Muscle layer of colon (tissue), 2 donors: ENCODE measurements around the gene HAPLN3.
"Not testable (repeated sequence)": the region's sequence is repeated elsewhere in the genome, so short reads cannot be mapped to it uniquely, and the experiment has no call there.

Experiments used
- H3K27ac ChIP-seq: one replicate; pipeline ENCODE4 v1.7.0; 2013; ENCODE audit warnings: low read depth, mild to moderate bottlenecking, low read length, moderate library complexity
- H3K27me3 ChIP-seq, 2 donors: one replicate each; pipeline ENCODE4 v1.7.0; 2013; ENCODE audit warnings: low read length in 2 of 2, mild to moderate bottlenecking in 2 of 2; ENCODE audit not compliant: insufficient read depth in 2 of 2, control insufficient read depth in 1 of 2
- H3K36me3 ChIP-seq: one replicate; pipeline ENCODE4 v1.7.0; 2013; ENCODE audit warnings: mild to moderate bottlenecking, low read length; ENCODE audit not compliant: insufficient read depth
- H3K4me1 ChIP-seq: one replicate; pipeline ENCODE4 v1.7.0; 2013; ENCODE audit warnings: mild to moderate bottlenecking, low read length; ENCODE audit not compliant: insufficient read depth
- H3K4me3 ChIP-seq, 2 donors: one replicate each; pipeline ENCODE4 v1.7.0; 2013; ENCODE audit warnings: low read length in 2 of 2, low read depth in 1 of 2, mild to moderate bottlenecking in 1 of 2, moderate library complexity in 1 of 2
- H3K9ac ChIP-seq: one replicate; pipeline ENCODE4 v1.7.0; 2013; ENCODE audit warnings: low read length
- H3K9me3 ChIP-seq: one replicate; pipeline ENCODE4 v1.7.0; 2013; ENCODE audit warnings: mild to moderate bottlenecking, low read length
- donor health status: abdominal sarcoma.
- donor health status: Adenocarcinoma of cecum.

HAPLN3 gene, protein sequence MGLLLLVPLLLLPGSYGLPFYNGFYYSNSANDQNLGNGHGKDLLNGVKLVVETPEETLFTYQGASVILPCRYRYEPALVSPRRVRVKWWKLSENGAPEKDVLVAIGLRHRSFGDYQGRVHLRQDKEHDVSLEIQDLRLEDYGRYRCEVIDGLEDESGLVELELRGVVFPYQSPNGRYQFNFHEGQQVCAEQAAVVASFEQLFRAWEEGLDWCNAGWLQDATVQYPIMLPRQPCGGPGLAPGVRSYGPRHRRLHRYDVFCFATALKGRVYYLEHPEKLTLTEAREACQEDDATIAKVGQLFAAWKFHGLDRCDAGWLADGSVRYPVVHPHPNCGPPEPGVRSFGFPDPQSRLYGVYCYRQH

DNA sequence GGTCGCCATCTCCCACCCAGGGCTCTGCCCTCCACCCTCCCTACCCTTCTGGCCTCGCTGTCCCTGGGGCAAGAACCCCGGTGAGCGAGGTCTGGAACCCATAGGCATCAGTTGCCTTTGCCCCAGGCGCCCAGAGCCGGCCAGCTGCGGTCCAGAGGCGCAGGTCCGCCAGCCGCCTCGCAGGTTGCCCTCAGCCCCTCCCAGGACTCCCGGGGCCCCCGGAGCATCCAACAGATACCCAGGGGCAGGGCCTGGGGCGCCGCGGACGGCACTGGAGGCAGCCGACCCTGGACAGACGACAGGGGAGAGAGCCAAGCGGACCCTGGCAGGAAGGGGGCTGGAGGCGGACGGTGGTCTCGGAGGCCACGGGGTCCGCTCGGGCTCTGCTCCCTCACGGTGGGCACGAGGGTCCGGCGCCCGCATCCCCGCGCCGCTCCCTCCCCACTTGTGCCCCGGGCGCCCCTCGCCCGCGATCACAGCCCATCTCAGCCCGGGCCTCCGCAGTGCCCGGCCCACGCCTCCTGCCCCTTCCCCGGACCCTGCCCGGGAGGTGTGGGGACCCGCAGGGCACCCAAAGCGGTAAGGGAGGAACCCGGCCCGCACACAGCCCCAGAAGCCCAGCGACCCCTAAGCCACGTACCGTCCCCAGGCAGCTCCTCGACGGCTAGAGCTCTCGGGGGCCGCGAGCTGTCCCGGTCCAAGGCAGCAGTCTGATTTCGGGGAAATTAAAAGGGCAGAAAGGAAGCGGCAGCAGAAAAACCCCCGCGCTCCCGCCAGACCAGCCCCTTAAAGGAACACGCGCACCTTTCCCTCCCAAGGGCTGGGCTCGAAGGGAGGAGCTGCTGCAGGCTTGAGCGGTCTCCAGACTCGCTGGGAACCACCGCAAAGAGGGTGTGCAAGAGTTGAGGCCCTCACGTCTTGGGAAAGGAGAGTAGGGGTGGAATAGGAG lies at the start of gene HAPLN3:
Gene HAPLN3, minus strand, starts transcription at position 726 of the 949 bp plus-strand sequence. CDS start 8,246 bp downstream, outside the sequence.
- Histone ChIP-seq H3K9me3 (no peaks in the 10 kb centered on the region), H3K27ac (no peak within 1 kb of the TSS), H3K27me3 (peaks cover 0 to 39% of the 10 kb centered on the region in 2 donors), H3K9ac (no peak within 1 kb of the TSS), H3K36me3 (no peaks in the 10 kb centered on the region), H3K4me3 (peak within 1 kb of the TSS; percentile 23 to 26), H3K4me1 (peaks cover 26% of the 10 kb centered on the region)

DNA sequence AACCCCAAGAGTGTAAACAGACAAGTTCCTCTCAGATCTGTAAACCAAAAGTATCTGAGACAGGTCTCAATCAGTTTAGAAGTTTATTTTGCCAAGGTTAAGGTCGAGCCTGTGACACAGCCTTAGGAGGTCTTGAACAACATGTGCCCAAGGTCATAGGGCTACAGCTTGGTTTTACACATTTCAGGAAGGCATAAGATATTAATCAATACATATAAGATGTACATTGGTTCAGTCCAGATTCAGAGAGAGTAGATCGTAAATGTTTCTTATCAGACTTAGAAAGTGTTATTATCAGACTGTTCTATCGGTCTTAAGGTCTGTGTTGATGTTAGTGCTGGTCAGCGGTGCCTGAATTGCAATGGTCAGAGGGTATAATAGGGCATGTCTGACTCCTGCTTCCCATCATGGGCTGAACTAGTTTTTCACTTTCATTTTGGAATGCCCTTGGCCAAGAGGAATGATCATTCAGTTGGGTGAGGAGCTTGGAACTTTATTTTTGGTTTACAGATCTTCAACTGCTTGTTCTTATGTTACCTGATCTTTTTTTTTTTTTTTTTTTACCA lies 44.8 kb upstream of the HAPLN3 start:
- Histone ChIP-seq H3K4me3 (no peak overlapping the region), H3K4me1 (no peaks in the 10 kb centered on the region), H3K9ac (no peak overlapping the region), H3K27me3 (no peaks in the 10 kb centered on the region), H3K9me3 (no peaks in the 10 kb centered on the region), H3K27ac (no peak overlapping the region), H3K36me3 (no peaks in the 10 kb centered on the region)

DNA sequence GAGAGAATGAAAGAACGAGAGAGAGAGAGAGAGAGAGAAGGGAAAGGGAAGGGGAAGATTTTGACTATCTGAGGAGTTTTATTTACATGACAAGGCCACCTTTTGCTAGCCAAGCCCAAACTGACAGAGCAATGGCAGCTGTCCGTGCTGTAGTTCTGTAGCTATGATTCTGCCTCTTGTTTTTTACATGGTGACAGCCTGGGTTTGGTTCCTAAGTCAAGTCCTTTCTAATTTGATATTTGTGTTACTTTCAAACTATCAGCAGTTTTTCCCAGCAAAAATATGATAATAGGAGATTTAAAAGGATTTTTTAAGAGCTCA lies 44.1 kb upstream of the HAPLN3 start:
- Histone ChIP-seq H3K9me3 (no peaks in the 10 kb centered on the region), H3K4me1 (no peaks in the 10 kb centered on the region)

DNA sequence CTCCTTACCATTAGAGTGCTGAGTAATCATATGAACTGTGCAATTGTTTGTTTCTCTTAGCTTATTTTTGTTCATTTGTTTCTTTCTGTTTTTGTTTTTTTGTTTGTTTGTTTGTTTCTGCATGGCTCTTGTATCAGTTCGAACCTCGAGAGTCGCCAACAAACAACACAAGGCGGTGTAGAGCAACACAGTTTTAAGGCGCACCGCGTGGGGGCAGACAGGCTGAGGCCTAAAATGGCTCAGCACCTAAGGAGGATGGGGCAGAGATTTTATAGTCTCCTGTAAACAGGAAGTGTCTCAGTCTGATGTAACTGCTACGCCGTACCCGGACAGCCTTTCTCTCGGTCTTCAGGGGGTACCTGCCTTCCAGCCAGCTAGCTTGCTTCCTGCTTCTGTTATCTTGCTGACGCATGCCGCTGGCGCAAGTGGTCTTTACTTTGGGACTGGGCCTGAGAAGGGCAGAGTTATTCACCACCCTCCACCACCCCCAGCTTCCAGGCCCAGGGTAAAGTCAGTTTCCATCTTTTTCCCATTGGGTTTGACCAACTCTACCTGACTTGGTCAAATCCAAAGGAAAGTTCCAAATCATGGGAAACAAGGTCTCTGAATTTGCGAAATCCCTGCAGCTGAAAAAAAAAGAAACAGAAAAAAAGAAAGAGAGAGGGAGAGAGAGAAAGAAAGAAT lies 43.6 kb upstream of the HAPLN3 start:
- no peaks in the 10 kb centered on the region for H3K4me1 ChIP-seq
- H3K9ac ChIP-seq, result no peak overlapping the region
- no peaks in the 10 kb centered on the region for H3K27me3 ChIP-seq
- H3K9me3 ChIP-seq, result no peaks in the 10 kb centered on the region
- H3K4me3 ChIP-seq, result no peak overlapping the region
- H3K36me3 ChIP-seq, result no peaks in the 10 kb centered on the region
- no peak overlapping the region for H3K27ac ChIP-seq

More for the DNA sequence above, 44.1 kb upstream of the HAPLN3 start:
- Histone ChIP-seq H3K27ac (no peak overlapping the region), H3K36me3 (no peaks in the 10 kb centered on the region), H3K9ac (no peak overlapping the region), H3K4me3 (no peak overlapping the region), H3K27me3 (no peaks in the 10 kb centered on the region)

DNA sequence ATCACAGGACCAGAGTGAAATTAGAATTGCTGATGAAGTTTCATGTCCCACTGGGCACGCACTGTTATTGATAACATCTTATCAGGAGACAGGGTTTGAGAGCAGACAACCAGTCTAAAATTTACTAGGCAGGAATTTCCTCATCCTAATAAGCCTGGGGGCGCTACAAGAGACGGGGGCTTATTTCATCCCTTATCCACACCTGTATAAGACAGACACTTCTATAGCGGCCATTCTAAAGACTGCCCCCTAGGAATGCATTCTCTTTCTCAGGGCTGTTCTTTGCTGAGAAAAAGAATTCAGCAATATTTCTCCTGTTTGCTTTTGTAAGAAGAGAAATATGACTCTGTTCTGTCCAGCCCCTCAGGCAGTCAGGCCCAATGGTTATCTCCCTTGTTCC lies 39.1 kb upstream of the HAPLN3 start:
- not testable (repeated sequence) for H3K27me3 ChIP-seq, H3K9me3 ChIP-seq, H3K36me3 ChIP-seq, H3K4me3 ChIP-seq, H3K9ac ChIP-seq, H3K27ac ChIP-seq, H3K4me1 ChIP-seq

DNA sequence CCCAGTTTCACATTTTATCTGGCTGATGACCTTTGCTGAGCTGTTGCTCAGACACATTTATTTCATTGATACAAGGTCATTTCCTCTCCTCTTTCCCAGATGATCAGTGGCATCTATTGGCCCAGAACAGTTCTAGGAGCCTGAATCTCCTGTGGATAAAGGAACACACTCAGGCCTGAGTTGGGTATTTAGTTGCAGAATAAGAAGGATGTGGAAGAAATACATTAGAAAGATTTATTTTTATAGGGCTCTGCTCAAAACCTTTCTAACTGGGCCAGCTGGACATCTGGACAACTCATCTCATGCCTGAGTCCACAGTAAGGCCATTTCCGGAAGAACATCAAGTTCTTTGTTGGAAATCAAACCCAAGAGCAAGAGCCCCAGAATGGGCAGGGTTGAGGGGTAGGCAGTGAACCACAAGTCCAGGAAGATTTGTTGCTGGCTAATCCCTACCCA lies 37.6 kb upstream of the HAPLN3 start:
- Histone ChIP-seq H3K4me1 (peaks cover 3% of the 10 kb centered on the region), H3K4me3 (no peak overlapping the region), H3K9ac (no peak overlapping the region), H3K27me3 (no peaks in the 10 kb centered on the region), H3K36me3 (no peaks in the 10 kb centered on the region), H3K9me3 (no peaks in the 10 kb centered on the region), H3K27ac (no peak overlapping the region)

DNA sequence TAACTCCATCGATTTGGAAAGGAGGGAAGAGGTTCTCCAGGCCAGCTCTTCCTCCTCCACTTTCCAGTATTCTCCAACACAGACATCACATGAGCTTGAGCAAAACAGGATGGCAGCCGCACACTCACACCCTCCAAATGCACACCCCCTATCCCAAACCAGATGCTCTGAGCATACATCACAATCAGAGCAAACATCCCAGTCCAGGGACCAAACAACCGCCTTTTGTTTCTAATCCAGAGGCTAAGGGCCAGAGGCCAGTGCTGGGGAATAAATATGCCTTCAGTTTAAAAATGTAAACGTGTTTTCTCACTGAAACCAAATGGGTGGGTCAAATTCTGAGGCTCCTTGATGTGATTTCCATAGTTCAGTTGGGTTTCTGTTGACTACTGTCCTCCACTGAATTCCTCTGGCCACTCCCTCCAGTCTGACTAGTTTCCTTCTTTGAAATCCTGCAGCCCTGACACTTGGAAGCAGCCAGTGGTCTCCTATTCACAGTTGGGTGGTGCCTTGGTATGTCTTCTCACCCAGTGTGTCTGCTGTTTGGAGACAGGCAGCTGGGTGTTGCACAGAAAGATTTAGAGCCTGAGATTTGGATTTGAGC lies 37.0 kb upstream of the HAPLN3 start:
- Histone ChIP-seq H3K9me3 (no peaks in the 10 kb centered on the region), H3K4me1 (peaks cover 3% of the 10 kb centered on the region), H3K27me3 (no peaks in the 10 kb centered on the region), H3K36me3 (no peaks in the 10 kb centered on the region), H3K9ac (no peak overlapping the region), H3K27ac (no peak overlapping the region), H3K4me3 (no peak overlapping the region)

DNA sequence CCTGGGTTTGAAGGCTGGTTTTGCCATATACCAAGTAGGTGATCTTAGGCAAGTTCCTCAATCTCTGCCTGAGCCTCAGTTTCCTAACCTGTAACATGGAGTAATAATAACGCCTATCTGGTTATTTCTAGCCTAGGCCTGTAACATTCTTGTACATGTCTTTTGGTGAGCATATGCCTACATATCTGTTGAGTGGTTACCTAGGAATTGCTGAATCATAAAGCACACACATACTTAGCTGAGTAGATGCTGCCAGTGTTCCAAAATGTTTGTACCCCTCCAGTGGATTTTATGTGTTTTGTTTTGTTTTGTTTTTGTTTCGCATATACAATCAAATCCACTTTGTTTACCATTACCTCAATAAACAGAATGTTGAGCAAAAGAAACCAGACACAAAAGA lies 35.2 kb upstream of the HAPLN3 start:
- H3K4me1 ChIP-seq, result peaks cover 3% of the 10 kb centered on the region
- no peaks in the 10 kb centered on the region for H3K27me3 ChIP-seq
- H3K9ac ChIP-seq, result no peak overlapping the region
- no peak overlapping the region for H3K4me3 ChIP-seq
- no peaks in the 10 kb centered on the region for H3K9me3 ChIP-seq
- no peak overlapping the region for H3K27ac ChIP-seq
- H3K36me3 ChIP-seq, result no peaks in the 10 kb centered on the region

DNA sequence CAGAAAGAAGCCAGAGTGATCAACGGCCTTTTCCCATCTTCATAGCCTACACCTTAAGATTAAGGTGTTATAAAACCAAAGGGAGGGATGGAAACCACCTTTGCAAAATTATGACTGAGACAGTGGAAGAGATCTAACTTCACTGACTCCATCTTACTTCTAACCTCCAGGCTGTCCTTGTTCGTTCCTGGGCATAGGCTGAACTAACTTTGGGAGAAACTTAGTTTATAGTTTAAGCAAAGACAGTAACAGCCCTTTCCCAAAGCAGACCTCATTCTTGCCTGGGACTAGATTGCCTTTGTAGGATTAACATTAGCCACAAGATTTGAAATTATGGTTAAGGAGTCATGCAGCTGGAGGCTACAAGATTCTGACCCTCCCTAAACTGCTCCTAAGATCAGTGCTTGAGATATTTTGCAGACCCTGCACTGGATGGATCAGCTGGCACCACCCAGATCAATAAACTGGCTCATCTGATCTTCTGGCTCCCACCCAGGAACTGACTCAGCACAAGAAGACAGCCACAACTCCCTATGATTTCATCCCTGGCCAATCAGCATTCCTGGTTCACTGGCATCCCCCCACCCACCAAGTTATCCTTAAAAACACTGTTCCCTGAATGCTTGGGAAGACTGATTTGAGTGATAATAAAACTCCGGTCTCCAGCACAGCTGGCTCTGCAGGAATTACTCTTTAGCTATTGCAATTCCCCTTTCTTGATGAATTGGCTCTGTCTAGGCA lies 34.2 kb upstream of the HAPLN3 start:
- not testable (repeated sequence) for H3K36me3 ChIP-seq, H3K9ac ChIP-seq, H3K27me3 ChIP-seq, H3K9me3 ChIP-seq, H3K4me3 ChIP-seq, H3K27ac ChIP-seq, H3K4me1 ChIP-seq

DNA sequence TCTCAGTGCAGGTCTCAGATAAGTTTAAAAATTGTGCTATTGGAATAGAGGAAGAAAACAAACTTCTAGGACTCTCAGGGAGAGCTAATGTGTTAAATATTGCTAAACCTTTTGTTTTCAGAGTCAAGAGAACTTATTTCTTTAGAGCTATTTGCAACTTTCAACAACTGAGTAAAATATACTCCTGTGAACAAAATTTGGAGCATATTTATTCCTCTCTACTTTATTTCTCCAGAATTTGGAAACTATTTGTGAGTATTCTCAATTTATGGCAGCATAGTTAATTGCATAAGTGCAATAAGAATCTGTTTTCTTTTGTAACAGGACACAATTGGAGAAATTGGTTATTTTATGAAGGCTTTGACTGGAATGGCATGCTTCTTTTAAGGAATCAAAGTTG lies 32.8 kb upstream of the HAPLN3 start:
- H3K27ac ChIP-seq, H3K9me3 ChIP-seq, H3K27me3 ChIP-seq, H3K9ac ChIP-seq, H3K4me3 ChIP-seq, H3K4me1 ChIP-seq, H3K36me3 ChIP-seq: not testable (repeated sequence)
